Testis (tissue), 3 donors: Measurements from ENCODE around the gene NEUROD2. TPM values are rescaled to one million over a fixed set of nuclear protein-coding genes. Genes with fewer than 3 reads are reported as not detected.
A peak's percentile ranks its signal among the peaks of the same experiment; 100 is the strongest.

Experiments used
- DNase-seq: peaks from one replicate; pipeline ENCODE4 v3.0.0-alpha.2; 2019
- H3K27ac ChIP-seq, 2 donors: fragments of 200-600 bp; sonication (generic); one replicate each; pipeline ENCODE4 v1.5.1; 2019
- H3K27me3 ChIP-seq: fragments of 200-600 bp; sonication (generic); one replicate; pipeline ENCODE4 v1.5.1; 2019
- H3K36me3 ChIP-seq: fragments of 200-600 bp; sonication (generic); one replicate; pipeline ENCODE4 v1.5.1; 2017; ENCODE audit warnings: low read depth; ENCODE audit errors: missing control alignments
- H3K4me1 ChIP-seq: fragments of 200-600 bp; sonication (generic); one replicate; pipeline ENCODE4 v1.5.1; 2019
- H3K4me3 ChIP-seq, 2 donors: fragments of 200-600 bp; sonication (generic); one replicate each; pipeline ENCODE4 v1.5.1; 2017 to 2019
- H3K9me3 ChIP-seq: fragments of 200-600 bp; sonication (generic); one replicate; pipeline ENCODE4 v1.5.1; 2017
- POLR2A ChIP-seq: fragments of 450-650 bp; IDR thresholded peaks from one replicate; pipeline ENCODE4 v1.6.1; 2017; ENCODE audit warnings: antibody characterized with exemption, mild to moderate bottlenecking, moderate library complexity
- WGBS, 2 donors: methylation state at CpG; one replicate each; pipeline ENCODE4 v1.1.5; 2018; 5-methylcytosine and 5-hydroxymethylcytosine counted together
- intact Hi-C: fragments of 100-400 bp; cut with DNase I; formaldehyde crosslinking; loops from one replicate; pipeline ENCODE4 v1.15.1; 2023; ENCODE audit warnings: low total_unique reads
- polyA plus RNA-seq: library from polyadenylated mRNA; stranded (reverse); fragments of 350-450 nt; fragmentation: Illumina TruSeq; extraction: RNeasy Lipid Tissue Mini Kit (QIAGEN cat#74804); gene quantifications from one replicate; pipeline ENCODE4 v1.2.3, GENCODE V29; 2014; ENCODE audit warnings: low read depth, low replicate concordance; ENCODE audit not compliant: insufficient read depth
- total RNA-seq, 2 donors: library from RNA; depleted of rRNA; stranded (reverse); fragments of >200 nt; gene quantifications; one replicate each; pipeline ENCODE4 v1.2.3, GENCODE V29; 2016
- TF ChIP-seq, protein P1 (sequence below), 3 experiments: fragments of 450-650 bp in 2 of 3; fragments of 200-600 bp in 1 of 3; sonication (generic) in 1 of 3; IDR thresholded peaks; one replicate each; pipeline ENCODE4 v1.5.1; 2016 to 2019; ENCODE audit warnings: antibody characterized with exemption in 3 of 3, mild to moderate bottlenecking in 2 of 3, moderate library complexity in 1 of 3

Gene NEUROD2
- total and polyA plus RNA-seq, 3 donors from 2014 or later = 0.19 TPM; not detected in 2

DNA sequence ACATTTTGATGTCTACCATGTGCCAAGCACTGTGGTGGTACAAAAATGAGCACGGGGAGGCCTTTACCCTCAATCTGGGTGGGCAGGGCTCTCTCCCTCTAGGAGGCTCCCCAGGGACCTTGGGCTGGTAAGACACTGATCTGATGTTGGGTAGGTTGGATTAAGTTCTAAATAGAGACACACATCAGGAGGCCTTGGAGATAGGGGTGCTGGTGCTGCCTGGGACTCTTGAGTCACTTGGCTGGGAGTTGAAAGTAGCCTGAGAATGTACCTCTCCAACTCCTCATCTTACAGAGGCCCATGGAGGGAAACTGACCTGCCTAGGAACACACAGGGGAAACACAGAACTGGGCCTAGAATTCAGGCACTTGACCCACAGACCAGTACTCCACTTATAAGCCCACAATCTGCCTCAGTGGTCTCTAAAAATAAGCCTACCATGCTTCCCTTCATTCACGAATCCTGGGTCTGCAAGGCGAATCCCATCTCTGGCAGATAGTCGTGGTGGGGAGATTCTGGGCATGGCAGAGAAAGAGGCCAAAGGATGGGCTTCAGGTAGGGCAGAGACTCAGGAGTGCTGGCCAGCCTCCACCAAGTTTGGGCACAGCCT, 1.8 kb upstream of the NEUROD2 start:
- WGBS, 2 donors = 90 to 95% methylated on average over 4 of the region's 4 CpGs
- Histone ChIP-seq H3K27ac (no peak overlapping the region), H3K36me3 (no peaks in the 10 kb centered on the region), H3K4me3 (no peak overlapping the region), H3K9me3 (no peaks in the 10 kb centered on the region), H3K4me1 (peaks cover 6% of the 10 kb centered on the region), H3K27me3 (peaks cover 5% of the 10 kb centered on the region)
- DNase-seq = no peak
- intact Hi-C loops = no loop called here
- no peak for TF ChIP-seq POLR2A
- TF ChIP-seq, protein P1, sequence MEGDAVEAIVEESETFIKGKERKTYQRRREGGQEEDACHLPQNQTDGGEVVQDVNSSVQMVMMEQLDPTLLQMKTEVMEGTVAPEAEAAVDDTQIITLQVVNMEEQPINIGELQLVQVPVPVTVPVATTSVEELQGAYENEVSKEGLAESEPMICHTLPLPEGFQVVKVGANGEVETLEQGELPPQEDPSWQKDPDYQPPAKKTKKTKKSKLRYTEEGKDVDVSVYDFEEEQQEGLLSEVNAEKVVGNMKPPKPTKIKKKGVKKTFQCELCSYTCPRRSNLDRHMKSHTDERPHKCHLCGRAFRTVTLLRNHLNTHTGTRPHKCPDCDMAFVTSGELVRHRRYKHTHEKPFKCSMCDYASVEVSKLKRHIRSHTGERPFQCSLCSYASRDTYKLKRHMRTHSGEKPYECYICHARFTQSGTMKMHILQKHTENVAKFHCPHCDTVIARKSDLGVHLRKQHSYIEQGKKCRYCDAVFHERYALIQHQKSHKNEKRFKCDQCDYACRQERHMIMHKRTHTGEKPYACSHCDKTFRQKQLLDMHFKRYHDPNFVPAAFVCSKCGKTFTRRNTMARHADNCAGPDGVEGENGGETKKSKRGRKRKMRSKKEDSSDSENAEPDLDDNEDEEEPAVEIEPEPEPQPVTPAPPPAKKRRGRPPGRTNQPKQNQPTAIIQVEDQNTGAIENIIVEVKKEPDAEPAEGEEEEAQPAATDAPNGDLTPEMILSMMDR (IDR thresholded peaks at IDR 0.05) = no peak

DNA sequence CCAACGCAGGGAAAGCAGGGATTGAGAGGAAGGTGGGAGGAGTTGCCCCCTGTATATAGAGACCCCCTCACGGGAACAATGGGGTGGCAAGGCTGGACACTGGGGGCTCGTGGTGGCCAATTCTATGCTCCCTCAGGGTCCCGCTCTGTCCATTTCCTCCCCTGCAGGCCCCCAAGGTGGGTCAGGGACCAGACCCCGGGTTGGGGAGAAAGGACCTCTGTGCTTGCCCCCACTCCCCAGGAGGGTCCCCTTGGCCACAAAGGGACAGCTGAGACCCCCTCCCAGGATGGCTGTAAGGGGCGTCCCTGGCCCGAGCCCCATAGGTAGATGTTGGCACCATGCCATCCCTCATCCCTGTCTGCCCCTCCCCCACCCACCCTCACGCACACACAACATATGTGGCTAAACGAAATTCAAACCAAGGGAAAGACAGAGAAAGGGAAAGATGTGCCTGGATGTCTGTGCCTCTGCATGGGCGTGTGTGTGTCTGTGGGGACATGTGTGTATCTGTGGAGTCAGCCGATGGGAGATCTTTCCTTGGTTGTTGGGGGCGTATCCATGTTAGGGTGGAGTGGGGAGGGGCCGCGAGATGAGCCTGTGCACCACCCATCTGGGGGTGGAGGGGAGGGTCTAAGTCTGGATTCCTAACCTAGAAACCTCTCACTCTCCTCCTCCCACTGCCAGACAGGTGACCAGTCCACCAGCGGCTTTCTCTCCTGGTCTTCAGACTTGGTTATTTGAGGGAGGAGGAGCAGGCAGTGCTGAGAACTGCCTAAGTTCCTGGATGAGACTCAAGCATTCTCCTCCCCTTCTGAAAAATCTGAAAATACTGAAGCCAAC, 642 bp upstream of the NEUROD2 start:
- 6 to 16% methylated on average over 3 to 15 of the region's 15 CpGs for WGBS, 2 donors
- Histone ChIP-seq H3K36me3 (no peaks in the 10 kb centered on the region), H3K27me3 (peaks cover 5% of the 10 kb centered on the region), H3K27ac (no peak overlapping the region), H3K9me3 (no peaks in the 10 kb centered on the region), H3K4me1 (peaks cover 6% of the 10 kb centered on the region), H3K4me3 (no peak overlapping the region)
- intact Hi-C loops = no loop called here
- no peak for DNase-seq
- TF ChIP-seq POLR2A = no peak
- TF ChIP-seq, protein P1 (IDR thresholded peaks at IDR 0.05) = no peak

DNA sequence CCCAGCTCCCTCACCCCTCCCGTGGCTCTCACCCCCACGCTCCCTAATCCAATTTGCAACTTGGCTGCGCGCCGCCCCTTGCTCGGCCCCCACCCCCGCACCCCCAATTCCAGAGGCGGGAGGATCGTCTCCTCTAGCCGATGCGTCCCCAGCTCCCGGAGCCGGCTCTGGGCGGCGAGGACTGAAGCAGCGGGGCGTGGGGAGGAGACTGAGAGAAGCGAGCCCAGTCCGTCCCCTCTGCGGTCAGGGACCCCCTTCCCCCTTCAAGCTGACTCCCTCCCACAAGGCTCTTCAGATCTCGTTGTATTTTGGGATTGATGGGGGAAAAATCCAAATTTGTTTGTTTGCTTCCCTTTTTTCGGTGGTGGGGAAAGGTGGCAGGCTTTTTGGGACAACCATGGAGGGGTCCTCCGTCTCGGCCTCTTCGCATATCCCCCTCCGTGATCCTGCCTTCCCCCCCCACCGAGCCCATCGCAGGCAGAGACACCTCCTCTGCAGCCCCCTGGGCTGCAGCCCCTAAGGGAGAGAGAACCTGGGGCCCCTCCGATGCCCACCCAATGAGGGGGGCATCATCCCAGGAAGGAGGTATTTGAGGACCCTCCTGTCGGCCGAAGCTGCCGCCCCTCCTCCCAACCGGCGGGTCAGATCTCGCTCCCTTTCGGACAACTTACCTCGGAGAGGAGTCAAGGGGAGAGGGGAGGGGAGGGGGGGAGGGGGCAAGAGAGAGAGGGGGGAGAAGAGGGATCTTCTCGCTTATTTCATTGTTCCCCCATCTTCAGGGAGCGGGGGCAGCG, 466 bp downstream of the NEUROD2 start:
- H3K4me1 ChIP-seq = peaks cover 6% of the 10 kb centered on the region
- no peaks in the 10 kb centered on the region for H3K9me3 ChIP-seq
- no peak overlapping the region for H3K27ac ChIP-seq
- H3K27me3 ChIP-seq = peaks cover 5% of the 10 kb centered on the region
- DNase-seq = no peak
- H3K4me3 ChIP-seq = no peak overlapping the region
- H3K36me3 ChIP-seq = no peaks in the 10 kb centered on the region
- 0 to 2% methylated on average over 16 to 37 of the region's 40 CpGs for WGBS, 2 donors
- no peak for TF ChIP-seq POLR2A
- TF ChIP-seq, protein P1 (IDR thresholded peaks at IDR 0.05) = no peak
- intact Hi-C loops = no loop called here

GRCh38 chr17:39606434-39607056, 1.2 kb downstream of the NEUROD2 start:
- H3K9me3 ChIP-seq = no peaks in the 10 kb centered on the region
- no peak overlapping the region for H3K27ac ChIP-seq
- TF ChIP-seq, protein P1 (IDR thresholded peaks at IDR 0.05) = no peak
- no peak for TF ChIP-seq POLR2A
- H3K27me3 ChIP-seq = peaks cover 5% of the 10 kb centered on the region
- no peak for DNase-seq
- peak overlapping the region in 1 of 2 donors; percentile 3 for H3K4me3 ChIP-seq
- H3K4me1 ChIP-seq = peaks cover 6% of the 10 kb centered on the region
- intact Hi-C loops = no loop called here
- 0 to 1% methylated on average over 11 to 63 of the region's 66 CpGs for WGBS, 2 donors
- no peaks in the 10 kb centered on the region for H3K36me3 ChIP-seq
